Measurements from ENCODE around the gene RGSL1. TPM values are rescaled to one million over a fixed set of nuclear protein-coding genes. Genes with fewer than 3 reads are reported as not detected.

RGSL1 gene
- total and polyA plus RNA-seq, 12 donors = not detected

DNA sequence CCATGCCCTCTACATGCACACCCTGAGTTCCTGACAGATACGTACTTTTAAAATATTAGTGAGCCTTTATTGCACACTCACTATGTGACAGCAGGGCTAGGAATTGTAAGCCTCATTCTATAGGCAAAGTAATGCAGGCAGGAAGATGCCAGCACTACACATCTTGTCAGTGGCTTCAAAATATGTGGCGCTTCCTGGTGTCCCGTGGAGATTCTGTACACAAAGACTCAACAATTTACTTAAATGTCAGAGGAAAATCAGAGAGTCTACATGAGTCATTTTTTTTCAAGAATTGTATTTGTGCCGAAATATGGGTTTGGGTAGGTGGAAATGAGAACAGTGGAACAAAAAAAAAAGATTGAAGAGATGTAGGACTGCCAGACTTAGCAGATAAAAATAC lies 111.5 kb downstream of the RGSL1 start:
- WGBS, 2 donors = 68 to 69% methylated on average over 4 of the region's 4 CpGs
- intact Hi-C loops (cut with DNase I) = no loop called here
- TF ChIP-seq, protein P1, sequence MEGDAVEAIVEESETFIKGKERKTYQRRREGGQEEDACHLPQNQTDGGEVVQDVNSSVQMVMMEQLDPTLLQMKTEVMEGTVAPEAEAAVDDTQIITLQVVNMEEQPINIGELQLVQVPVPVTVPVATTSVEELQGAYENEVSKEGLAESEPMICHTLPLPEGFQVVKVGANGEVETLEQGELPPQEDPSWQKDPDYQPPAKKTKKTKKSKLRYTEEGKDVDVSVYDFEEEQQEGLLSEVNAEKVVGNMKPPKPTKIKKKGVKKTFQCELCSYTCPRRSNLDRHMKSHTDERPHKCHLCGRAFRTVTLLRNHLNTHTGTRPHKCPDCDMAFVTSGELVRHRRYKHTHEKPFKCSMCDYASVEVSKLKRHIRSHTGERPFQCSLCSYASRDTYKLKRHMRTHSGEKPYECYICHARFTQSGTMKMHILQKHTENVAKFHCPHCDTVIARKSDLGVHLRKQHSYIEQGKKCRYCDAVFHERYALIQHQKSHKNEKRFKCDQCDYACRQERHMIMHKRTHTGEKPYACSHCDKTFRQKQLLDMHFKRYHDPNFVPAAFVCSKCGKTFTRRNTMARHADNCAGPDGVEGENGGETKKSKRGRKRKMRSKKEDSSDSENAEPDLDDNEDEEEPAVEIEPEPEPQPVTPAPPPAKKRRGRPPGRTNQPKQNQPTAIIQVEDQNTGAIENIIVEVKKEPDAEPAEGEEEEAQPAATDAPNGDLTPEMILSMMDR (IDR thresholded peaks at IDR 0.05) = no peak

DNA sequence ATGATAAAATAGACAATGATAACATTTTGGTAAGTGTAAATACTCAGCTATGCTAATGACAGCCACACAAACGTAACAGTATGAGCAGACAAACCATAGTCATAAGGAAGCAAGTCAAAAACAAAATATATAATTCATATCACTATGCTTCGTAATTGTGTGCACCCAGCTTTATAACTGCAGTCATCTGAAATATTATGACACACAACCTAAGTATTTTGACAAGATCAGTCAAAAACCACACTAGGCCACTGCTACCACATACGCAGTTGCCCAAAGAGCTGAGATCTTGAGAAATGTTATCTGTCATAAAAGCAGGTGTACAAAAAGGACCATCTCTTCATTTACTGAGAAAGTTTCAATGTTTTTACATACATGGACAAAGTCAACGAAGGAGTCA lies 113.1 kb downstream of the RGSL1 start:
- TF ChIP-seq, protein P1 (IDR thresholded peaks at IDR 0.05) = no peak
- Histone ChIP-seq H3K36me3 (no peaks in the 10 kb centered on the region), H3K4me1 (no peaks in the 10 kb centered on the region), H3K27ac (no peak overlapping the region), H3K27me3 (no peaks in the 10 kb centered on the region), H3K9me3 (peaks cover 0 to 10% (median 0%) of the 10 kb centered on the region in 11 donors), H3K4me3 (no peak overlapping the region)
- ATAC-seq (no peak), DNase-seq (no peak)
- intact Hi-C loops (cut with DNase I) = no loop called here
- WGBS, 2 donors = 92% methylated on average over 4 of the region's 4 CpGs

More for the DNA sequence above, 111.5 kb downstream of the RGSL1 start:
- ATAC-seq (no peak), DNase-seq (no peak)
- H3K4me3 ChIP-seq = no peak overlapping the region
- no peaks in the 10 kb centered on the region for H3K27me3 ChIP-seq
- no peak overlapping the region for H3K27ac ChIP-seq
- H3K9me3 ChIP-seq = peaks cover 0 to 9% (median 0%) of the 10 kb centered on the region in 11 donors
- no peaks in the 10 kb centered on the region for H3K4me1 ChIP-seq
- H3K36me3 ChIP-seq = no peaks in the 10 kb centered on the region

DNA sequence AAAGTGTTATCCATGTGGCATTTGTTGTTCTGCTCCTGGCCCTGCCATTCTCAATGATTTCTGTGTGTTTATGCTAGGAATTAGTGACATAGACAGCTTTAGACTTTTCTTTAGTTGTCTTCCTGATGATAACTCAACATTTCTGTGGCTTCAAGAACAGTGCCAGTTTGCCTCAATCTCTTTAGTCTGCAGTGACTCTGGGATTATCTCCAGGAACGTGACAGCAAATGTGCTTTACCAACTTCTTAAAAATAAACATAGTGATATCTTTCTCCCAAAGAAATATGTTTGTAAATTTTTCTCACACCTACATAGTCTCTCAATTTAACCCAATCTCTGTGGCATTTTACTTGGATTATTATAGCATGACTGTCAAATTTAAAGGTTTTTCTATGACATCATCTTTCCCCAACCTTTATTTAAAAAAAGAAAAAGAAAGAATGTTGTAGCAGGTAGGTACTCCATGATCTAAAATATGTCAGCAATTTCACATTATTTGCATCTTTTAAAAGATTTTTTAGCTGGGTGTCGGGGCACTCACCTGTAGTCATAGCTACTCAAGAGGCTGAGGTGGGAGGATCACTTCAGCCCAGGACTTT lies 114.6 kb downstream of the RGSL1 start:
- ATAC-seq (no peak), DNase-seq (no peak)
- H3K4me3 ChIP-seq = no peak overlapping the region
- H3K4me1 ChIP-seq = no peaks in the 10 kb centered on the region
- intact Hi-C loops (cut with DNase I) = no loop called here
- no peaks in the 10 kb centered on the region for H3K36me3 ChIP-seq
- TF ChIP-seq, protein P1 (IDR thresholded peaks at IDR 0.05) = no peak
- H3K27ac ChIP-seq = no peak overlapping the region
- H3K27me3 ChIP-seq = no peaks in the 10 kb centered on the region
- peaks cover 0 to 10% (median 0%) of the 10 kb centered on the region in 11 donors for H3K9me3 ChIP-seq
- WGBS, 2 donors = 71 to 77% methylated on average over 2 of the region's 2 CpGs

DNA sequence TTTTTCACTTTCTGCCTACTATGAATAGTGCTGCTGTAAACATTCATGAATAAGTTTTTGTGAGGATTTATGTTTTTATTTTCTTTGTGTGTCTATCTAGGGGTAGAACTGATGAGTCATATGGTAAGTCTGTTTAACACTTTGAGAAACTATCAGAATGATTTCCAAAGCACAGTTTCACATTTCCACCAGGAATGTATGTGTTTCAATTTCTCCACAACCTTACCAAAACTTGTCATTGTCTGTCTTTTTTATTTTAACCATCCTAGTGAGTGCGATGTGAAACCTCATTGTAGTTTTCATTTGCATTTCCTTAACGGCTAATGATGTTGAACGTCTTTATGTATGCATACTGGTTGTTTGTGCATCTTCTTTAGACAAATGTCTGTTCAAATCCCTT lies 115.6 kb downstream of the RGSL1 start:
- no peaks in the 10 kb centered on the region for H3K4me1 ChIP-seq
- 76 to 87% methylated on average over 3 of the region's 3 CpGs for WGBS, 2 donors
- no peaks in the 10 kb centered on the region for H3K27me3 ChIP-seq
- TF ChIP-seq, protein P1 (IDR thresholded peaks at IDR 0.05) = no peak
- intact Hi-C loops (cut with DNase I) = no loop called here
- no peaks in the 10 kb centered on the region for H3K36me3 ChIP-seq
- no peak for ATAC-seq
- H3K27ac ChIP-seq = no peak overlapping the region
- H3K4me3 ChIP-seq = no peak overlapping the region
- DNase-seq = no peak
- H3K9me3 ChIP-seq = peaks cover 0 to 10% (median 0%) of the 10 kb centered on the region in 11 donors
